Stomach (tissue), 4 donors: Measurements from ENCODE around the gene DCDC2C.

Experiments used
- CTCF ChIP-seq, 7 experiments: fragments of 450-650 bp in 4 of 7; fragments of 200-600 bp in 3 of 7; sonication (generic) in 3 of 7; IDR thresholded peaks; one replicate each; pipeline ENCODE4 v1.5.1; 2016 to 2019; ENCODE audit warnings: antibody characterized with exemption in 7 of 7, control low read depth in 2 of 7, mild to moderate bottlenecking in 1 of 7
- EP300 ChIP-seq: sonication (generic); formaldehyde crosslinking; IDR thresholded peaks from one replicate; pipeline ENCODE4 v1.6.1; 2017; ENCODE audit warnings: antibody characterized with exemption
- POLR2A ChIP-seq, 4 donors: fragments of 450-650 bp; IDR thresholded peaks; one replicate each; pipeline ENCODE4 v1.6.1; 2016; ENCODE audit warnings: antibody characterized with exemption in 4 of 4, control low read depth in 2 of 4, mild to moderate bottlenecking in 1 of 4, moderate library complexity in 1 of 4

GRCh38 chr2:3769766-3770165 is 66.4 kb downstream of the DCDC2C start:
- TF ChIP-seq EP300 (no peak), CTCF (IDR thresholded peaks at IDR 0.05) (no peak), POLR2A (IDR thresholded peaks at IDR 0.05) (no peak)
